ENCODE data around the gene ZNF652.
"Not testable (repeated sequence)": the region's sequence is repeated elsewhere in the genome, so short reads cannot be mapped to it uniquely, and the experiment has no call there.

The ZNF652 gene

DNA sequence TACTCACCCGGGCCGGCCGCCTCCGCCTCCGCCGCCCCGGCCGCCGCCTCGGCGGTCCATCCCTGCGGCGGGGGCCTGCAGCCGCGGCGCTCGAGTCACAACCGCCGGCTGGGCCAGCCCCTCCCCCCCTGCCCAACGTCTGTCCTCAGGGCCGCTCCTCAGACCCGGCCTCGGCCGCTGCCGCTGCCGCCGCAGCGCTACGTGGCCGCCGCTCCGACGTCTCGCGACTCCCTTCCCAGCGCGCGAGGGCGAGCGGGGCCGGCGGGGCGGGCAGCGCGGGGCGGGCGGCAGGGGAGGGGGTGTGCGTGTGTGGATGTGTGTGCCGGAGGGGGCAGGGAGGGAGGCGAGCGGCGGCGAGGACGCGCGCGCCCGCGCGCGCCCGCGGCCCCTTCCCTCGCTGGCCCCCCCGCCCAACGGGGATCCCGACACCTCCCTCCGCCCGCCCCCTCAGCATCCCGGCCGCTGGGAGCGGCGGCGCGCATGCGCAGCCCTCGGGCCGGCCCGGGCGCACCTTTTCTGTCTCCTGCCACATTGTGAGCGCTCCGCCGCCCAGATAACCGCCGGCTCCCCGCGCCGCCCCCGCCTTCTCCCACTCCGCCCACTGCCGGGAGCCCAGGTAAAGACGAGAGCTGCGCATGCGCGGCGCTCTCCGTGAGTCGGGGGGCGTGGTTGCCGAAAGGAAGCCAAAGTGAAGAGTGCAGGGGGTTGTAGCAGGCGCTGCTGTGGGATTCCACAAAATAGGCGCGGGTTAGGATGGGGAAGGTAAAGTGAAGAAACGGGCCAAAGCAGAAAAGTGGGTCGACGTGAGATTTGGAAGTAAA, at the start of gene ZNF652:
ZNF652 (minus strand) TSS at position 349 of the 821 bp plus-strand sequence. CDS start 44,525 bp downstream, outside the sequence.
- DNase-seq (ENCODE audit: low read depth): peak; percentile 83

DNA sequence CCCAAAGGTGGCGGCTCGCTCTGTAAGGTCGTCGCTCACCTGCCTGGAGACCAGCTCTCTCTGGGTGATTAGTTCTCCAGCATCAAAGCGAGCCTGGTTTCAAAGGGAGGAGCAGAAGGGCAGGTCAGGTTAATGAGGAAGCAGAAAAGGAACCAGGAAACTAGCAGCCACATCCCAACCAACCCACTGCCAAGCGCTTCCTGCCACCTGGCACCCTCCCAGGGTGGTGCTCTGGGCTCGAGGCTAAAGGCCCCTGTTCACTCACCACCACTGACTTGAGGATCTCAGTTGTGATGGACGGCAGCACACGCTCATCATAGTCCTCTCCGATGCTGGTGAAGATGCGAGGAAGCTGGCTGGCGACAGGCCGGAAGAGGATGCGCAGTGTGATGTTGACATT, 47.0 kb upstream of the ZNF652 start:
- DNase-seq (ENCODE audit: low read depth): no peak

- DNase-seq (ENCODE audit: low read depth): peak; percentile 80
Observed at GRCh38 chr17:49407981-49408501, 46.0 kb upstream of the ZNF652 start.

DNA sequence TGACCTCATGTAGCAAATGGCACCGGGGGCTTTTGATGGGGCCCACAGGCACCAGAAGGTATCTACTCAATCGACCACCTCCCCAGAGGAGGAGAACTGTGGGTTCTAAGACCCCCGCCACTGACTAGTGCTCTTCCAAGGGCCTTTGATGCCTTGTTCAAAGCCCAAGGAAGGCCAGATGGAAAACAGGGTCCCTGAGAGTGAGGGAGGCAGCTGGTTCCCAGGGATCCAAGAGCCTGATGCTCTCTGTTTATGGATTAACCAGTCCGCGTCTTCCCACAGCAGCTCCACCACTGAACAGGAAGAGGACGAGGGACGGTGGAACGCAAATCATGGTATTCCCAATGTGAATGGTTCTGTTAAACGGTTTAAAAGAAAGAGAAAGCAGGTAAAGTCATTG, 45.0 kb upstream of the ZNF652 start:
- no peak for DNase-seq (ENCODE audit: low read depth)

DNA sequence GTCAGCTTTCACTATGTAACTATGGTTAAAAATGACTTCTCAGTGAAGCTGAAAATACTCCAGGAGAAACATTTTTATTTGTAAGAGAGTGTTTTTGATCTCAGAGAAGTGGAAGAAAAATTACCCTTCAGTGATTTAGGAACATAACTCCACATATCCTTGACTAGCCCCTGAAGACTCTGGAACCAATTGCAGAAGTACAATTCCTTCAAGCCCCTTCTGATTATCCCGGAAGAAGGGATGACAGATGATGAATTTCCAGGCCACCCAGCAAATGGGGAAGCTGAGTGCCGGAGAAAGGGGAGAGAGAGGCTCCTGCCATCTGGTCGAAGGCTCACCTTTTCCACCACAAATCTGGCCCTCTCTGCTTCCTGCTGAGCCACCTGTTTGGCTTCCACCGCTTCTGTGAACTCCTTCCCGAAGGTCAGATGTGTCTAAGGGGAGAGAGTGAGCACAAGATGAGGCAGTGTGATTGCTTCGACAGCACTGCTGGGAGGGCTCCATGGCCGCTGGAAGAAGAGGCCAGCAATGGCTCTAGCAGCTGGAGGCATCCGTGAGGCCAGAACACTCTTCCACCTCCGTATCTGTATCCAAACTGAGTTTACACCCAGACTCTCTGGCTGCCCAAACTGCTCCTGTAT, 44.5 kb upstream of the ZNF652 start:
- no peak for DNase-seq (ENCODE audit: low read depth)

DNA sequence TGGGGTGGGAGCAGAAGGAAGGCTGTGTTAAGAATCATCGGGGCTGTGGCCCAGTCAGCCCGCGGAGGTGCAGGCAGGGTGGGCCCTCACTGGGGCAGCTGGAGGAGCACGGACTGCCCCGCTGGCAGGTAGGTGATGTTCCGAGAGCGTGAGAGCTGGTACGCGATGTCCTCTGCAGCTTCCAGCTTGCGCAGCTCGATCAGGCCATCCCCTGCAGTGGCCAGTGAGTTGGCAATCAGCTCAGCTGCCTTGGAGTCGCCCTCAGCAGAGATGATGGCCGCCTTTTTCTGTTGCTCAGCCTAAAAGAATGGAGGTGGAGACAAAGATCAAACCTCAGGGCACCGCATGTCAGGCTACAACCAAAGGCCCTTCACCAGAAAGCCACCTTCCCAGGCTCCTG, 42.9 kb upstream of the ZNF652 start:
- no peak for DNase-seq (ENCODE audit: low read depth)

- DNase-seq (ENCODE audit: low read depth): no peak
Observed at GRCh38 chr17:49404361-49404760, 42.3 kb upstream of the ZNF652 start.

DNA sequence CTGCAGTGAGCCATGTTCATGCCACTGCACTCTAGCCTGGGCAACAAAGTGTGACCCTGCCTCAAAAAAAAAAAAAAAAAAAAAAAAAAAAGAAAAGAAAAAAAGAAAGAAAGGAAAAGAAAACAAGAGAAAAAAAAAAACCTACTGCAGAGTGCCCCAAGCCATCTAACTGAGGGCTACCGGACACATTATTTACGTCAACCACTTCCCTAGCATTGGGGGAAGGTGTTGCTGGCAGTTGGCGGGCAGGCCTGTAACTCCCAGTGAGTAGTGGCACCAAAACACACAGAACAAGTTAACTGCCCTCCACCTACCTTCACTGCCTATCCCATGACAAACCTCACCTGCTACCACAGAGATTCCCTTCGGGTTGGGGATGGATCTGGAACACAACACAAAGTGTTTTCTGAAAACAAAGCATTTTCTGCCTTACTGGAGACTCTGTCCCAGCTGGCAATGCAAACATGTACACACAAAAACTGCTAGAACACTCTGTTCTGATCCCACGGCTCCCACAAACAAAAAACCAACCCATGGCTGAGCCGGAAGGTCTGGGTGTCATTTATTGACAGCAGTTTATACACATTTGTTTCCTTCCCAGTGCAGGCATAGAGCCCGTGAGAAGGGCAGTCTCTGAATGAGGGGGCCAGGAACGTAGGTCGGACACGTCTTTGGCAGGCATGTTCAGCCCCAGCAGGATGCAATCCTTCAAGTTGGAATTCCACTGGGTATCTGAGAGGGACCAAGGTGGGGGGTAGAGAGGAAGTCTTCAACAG, 41.7 kb upstream of the ZNF652 start:
- DNase-seq (ENCODE audit: low read depth): no peak

DNA sequence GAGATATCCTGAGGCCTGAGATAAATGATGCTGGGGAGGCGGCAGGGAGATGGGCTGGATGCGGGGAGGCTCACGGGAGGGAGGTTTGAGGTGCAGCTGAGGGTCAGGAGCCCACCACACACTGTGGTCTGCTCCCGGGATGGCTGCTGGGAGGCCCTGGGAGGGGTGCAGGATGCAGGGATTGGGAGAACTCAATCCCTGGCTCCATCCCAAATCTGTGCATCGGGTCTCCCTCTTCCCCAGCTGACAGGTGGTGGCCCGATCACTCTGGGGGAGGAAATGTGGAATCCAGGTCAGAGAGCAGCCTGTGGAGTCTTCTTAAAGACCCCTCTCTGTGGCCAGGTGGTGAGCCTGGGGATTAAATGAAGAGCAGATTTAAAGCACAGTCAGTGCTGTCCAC, 40.7 kb upstream of the ZNF652 start:
- DNase-seq (ENCODE audit: low read depth): no peak

- no peak for DNase-seq (ENCODE audit: low read depth)
Observed at GRCh38 chr17:49401971-49402611, 40.0 kb upstream of the ZNF652 start.

DNA sequence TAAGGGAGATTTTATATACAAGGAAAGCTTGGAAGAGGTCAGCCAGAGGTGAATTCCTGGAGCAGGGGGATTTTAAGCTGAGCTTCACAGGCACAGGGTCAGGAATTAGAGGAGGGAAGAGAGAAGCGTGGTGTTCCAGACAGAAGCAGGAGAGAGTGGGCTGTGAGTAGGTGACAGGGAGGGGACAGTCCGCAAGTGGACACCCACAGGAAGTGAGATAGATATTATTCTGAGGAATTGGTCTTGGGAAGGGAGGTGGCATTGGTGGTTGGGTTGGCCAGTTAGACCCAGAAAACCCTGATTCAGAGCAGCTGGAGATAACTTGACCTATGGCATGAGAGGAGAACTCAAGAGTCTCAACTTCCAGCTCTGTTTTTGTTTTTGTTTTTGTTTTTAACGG, 37.9 kb upstream of the ZNF652 start:
- no peak for DNase-seq (ENCODE audit: low read depth)

DNA sequence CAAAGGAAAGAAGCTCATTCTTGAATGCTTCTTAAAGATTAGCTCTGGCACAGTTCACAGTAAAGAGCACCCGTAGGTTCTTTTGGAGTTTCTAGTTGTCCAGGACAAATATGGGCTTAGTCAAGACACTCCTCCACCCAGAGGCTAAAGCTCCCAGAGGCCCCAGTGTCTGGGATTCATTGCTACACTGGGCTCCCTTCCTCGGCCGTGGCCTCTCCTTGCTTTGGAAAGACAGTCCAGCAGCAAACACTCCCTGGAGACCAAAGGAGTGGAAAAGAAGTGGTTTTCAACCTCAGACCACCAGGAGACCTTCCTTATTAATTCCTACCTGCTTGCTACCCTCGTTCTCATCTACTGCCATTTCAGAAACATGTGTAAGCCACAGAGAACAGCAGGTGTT, 35.5 kb upstream of the ZNF652 start:
- DNase-seq (ENCODE audit: low read depth): no peak

DNA sequence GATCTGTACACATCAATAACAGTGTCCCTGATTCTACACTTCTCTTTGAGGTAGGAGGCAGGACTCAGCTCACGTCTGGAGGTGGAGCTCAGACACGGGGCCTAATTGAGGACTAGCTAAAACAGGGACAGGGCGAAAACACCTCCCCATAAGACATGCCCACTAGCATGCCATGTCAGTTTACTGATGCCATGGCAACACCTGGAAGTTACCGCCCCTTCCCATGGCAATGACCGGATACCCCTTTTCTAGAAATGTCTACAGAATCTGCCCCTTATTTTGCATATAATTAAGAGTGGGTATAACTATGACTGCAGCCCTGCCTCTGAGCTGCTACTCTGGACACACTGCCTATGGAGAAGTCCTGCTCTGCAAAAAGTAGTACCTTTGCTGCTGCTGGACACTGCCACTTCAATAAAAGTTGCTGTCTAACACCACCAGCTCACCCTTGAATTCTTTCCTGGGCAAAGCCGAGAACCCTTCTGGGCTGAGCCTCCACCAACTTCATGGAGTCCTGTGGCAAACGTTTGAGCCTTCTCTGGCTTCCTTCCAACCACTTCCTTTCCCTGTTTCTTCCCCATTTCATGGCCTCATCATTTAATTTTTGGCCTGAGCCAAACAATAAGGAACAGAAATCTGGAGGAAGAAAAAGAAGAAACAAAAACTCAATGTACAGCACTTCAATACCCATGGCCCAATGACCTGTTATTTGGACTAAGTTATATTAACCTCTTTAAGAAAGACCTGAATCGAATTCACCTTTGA, 31.6 kb upstream of the ZNF652 start:
- DNase-seq (ENCODE audit: low read depth): no peak

DNA sequence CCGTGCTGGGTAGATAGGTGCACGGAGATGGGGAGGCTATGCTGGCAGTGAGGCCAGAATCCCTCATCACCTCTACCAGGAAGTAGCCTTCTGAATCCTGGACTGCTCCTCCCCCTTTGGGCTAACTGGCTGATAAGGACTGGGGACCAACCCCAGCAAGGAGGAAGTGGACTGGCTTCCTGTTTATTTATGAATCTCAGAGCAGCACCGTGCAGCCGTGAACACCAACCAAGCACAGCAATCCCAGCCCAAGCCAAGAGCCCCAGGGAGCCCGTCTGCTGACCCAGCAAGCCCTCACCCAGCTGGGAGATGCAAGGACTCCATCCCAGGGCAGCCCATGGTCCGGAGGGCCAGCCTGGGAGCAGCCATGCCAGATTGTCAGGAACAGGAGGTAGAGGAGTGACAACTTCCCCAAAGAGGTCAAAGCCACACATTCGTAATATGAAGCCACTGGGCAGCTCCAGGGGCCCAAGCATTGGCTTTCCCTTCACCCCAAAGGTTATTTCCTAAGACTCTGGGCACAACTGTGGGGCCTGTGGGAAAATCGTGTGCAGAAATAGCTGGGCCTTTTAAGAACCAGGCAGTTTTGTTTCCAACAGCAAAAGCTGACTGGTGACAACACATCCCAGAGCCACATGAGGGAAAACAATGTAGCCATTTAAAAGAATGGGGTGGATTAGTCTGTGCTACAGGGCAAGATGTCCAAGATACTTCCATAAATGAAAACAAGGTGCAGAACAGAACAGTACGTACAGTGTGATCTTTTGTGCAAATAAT, 28.7 kb upstream of the ZNF652 start:
- DNase-seq (ENCODE audit: low read depth): no peak

- not testable (repeated sequence) for DNase-seq (ENCODE audit: low read depth)
Observed at GRCh38 chr17:49389514-49390347, 27.7 kb upstream of the ZNF652 start.

DNA sequence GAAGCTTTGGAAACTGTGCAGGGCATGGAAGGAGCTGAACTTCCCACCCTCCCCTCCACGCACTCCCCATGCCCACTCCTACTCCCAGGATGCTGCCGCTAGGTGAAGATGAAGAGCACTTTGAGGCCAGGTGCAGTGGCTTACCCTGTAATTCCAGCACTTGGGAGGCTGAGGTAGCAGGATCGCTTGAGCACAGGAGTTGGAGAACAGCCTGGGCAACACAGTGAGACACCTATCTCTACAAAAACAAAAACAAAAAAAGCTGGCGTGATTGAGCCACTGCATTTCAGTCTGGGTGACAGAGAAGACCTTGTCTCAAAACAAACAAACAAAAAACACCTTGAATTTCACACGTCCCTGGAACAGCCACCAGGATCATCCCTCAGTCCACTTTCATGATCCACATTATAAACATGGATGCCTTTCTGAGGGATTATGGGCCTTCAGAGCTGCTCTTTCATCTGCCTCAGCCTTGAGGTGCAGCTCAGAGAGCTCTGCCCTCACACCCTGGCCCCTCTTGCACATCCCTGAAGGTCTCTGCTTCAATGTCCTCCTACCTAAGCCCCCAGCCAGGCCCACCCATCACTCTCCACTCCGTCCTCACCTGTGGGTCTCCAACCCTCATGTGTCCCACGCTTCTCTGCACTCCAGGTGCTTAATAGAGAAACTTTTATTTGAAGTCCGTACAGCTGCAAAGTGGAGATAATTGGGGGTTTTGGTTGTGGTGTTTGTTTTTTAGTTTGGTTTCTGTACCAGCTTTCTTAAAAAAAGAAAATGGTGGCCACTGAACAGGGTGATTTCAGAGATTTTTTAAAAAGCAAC, 26.9 kb upstream of the ZNF652 start:
- DNase-seq (ENCODE audit: low read depth): no peak

GRCh38 chr17:49388290-49388640, 26.2 kb upstream of the ZNF652 start:
- no peak for DNase-seq (ENCODE audit: low read depth)

DNA sequence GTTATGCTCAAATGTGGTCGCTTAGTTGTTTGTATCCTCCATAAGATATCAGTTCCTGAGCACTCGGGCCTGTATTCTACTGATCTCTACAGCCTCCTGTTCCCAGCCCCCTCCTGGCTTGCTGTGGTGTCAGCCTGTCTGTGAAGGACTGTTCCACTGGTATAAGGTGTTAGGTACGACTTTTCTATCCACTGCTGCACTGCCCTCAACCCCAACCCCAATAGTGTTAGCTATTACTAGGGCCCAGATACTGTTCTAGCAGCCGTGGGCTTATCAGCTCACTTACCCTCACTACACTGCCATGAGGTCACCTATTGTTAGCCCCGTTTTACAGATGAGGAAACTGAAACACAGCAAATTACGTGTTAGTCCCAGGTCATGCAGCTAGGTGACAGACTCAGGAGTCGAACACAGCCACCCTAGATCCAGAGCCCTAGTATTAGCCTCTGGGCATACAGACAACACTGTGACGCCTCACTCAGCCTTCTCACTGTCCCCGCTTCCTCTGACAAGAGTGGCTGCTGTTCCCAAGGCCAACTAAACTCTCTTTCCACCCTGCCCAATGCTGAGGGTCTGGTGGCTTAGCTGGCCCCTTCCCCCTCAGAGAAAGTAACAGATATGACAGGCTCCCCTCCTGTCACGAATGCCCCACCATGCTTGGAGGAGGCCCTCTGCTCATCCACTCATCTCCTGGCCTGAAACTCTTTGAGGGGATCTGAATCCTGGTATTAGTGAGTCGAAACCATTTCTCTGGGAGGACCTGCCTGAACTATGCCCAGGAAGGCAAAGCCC, 25.6 kb upstream of the ZNF652 start:
- no peak for DNase-seq (ENCODE audit: low read depth)
